GM12878 (cell line): ENCODE measurements around the gene ADA. TPM values are rescaled to one million over a fixed set of nuclear protein-coding genes. Genes with fewer than 3 reads are reported as not detected.
A peak's percentile ranks its signal among the peaks of the same experiment; 100 is the strongest.

Source experiments
- ATAC-seq: fragments of 200-7000 bp; cut with Tn5 transposase; 3 replicates; pipeline ENCODE4 v1.9.1; 2020; ENCODE audit warnings: mild to moderate bottlenecking, moderate library complexity
- BruUV-seq: library from RNA; stranded (reverse); fragments of 400-500 nt; replicated peaks from 2 replicates; lab custom pipeline; 2021; lab: Mats Ljungman, UMichigan
- CTCF ChIA-PET: fragments of 300-600 bp; sonication (Branson Sonifier 250); formaldehyde crosslinking; extraction: SDS; loops from one replicate; lab custom pipeline; 2021; ENCODE audit warnings: inconsistent platforms; lab: Yijun Ruan, JAX
- POLR2A ChIA-PET: fragments of 350-600 bp; formaldehyde crosslinking; extraction: SDS; loops from one replicate; lab custom pipeline; 2021; ENCODE audit warnings: inconsistent platforms; lab: Charles Lee
- RAD21 ChIA-PET: fragments of 300-600 bp; sonication (Branson Sonifier 250); formaldehyde crosslinking; loops from one replicate; lab custom pipeline; 2023; ENCODE audit warnings: antibody characterized with exemption; ENCODE audit not compliant: unreplicated experiment; lab: Charles Lee
- SMC1A ChIA-PET: fragments of 300-600 bp; sonication (Branson Sonifier 250); formaldehyde crosslinking; loops from one replicate; lab custom pipeline; 2023; ENCODE audit not compliant: unreplicated experiment, uncharacterized antibody; lab: Charles Lee
- DNase-seq: peaks from one replicate; pipeline ENCODE4 v3.0.0-alpha.2; 2011; ENCODE audit warnings: low read depth, low spot score
- FAIRE-seq: peaks from 3 replicates; lab custom pipeline; 2011; peaks lifted over from hg19 to GRCh38; lab: Jason Lieb, UNC
- H2AFZ ChIP-seq: 2 replicates; pipeline ENCODE4 v1.6.0; 2011; ENCODE audit warnings: low read depth, low read length, control low read depth; ENCODE audit not compliant: control insufficient read depth
- H3K27ac ChIP-seq: 2 replicates; pipeline ENCODE4 v1.5.1; 2011; ENCODE audit warnings: control low read depth; ENCODE audit not compliant: control insufficient read depth, insufficient read depth
- H3K27me3 ChIP-seq, 2 experiments: replicated peaks in 1 of 2; 2 replicates each; pipeline versions ENCODE4 v1.6.0 to v1.6.1; 2011; ENCODE audit warnings: low read length in 1 of 2; ENCODE audit not compliant: control insufficient read depth in 2 of 2, insufficient read depth in 2 of 2
- H3K36me3 ChIP-seq, 2 experiments: 2 replicates each; pipeline ENCODE4 v1.5.1; 2011; ENCODE audit warnings: low read length in 1 of 2; ENCODE audit not compliant: control insufficient read depth in 2 of 2, insufficient read depth in 2 of 2
- H3K4me1 ChIP-seq: 2 replicates; pipeline ENCODE4 v1.6.1; 2011; ENCODE audit warnings: mild to moderate bottlenecking, low read length, moderate library complexity, mixed read lengths; ENCODE audit not compliant: control insufficient read depth, insufficient read depth
- H3K4me2 ChIP-seq: 2 replicates; pipeline ENCODE4 v1.6.0; 2011; ENCODE audit warnings: control low read depth; ENCODE audit not compliant: control insufficient read depth, insufficient read depth
- H3K4me3 ChIP-seq: fragments of 200-600 bp; sonication (generic); 2 replicates; pipeline ENCODE4 v1.5.1; 2016
- H3K79me2 ChIP-seq: 2 replicates; pipeline ENCODE4 v1.6.0; 2011; ENCODE audit warnings: low read length; ENCODE audit not compliant: control insufficient read depth, insufficient read depth
- H3K9ac ChIP-seq: 2 replicates; pipeline ENCODE4 v1.8.0; 2011; ENCODE audit warnings: low read length, control low read depth, mixed read lengths; ENCODE audit not compliant: control insufficient read depth, insufficient read depth
- H3K9me3 ChIP-seq: replicated peaks from 3 replicates; pipeline ENCODE4 v1.5.1; 2011; ENCODE audit warnings: mild to moderate bottlenecking, low read length; ENCODE audit not compliant: control insufficient read depth, insufficient read depth
- H4K20me1 ChIP-seq: 2 replicates; pipeline ENCODE4 v1.6.0; 2011; ENCODE audit not compliant: control insufficient read depth, insufficient read depth
- CTCF ChIP-seq, 3 experiments: IDR thresholded peaks in 2 of 3; conservative IDR thresholded peaks in 1 of 3; 2 replicates each; pipeline ENCODE4 v1.5.1; 2011; ENCODE audit warnings: low read depth in 3 of 3, low read length in 3 of 3, mild to moderate bottlenecking in 3 of 3, control low read depth in 2 of 3, moderate library complexity in 2 of 3, inconsistent platforms in 1 of 3, mixed read lengths in 1 of 3; ENCODE audit not compliant: control insufficient read depth in 2 of 3, insufficient read depth in 1 of 3; ENCODE audit errors: extremely low read depth in 1 of 3
- RB1 ChIP-seq: fragments of 450-650 bp; formaldehyde crosslinking; IDR thresholded peaks from 2 replicates; pipeline ENCODE4 v1.6.1; 2017; ENCODE audit warnings: mild to moderate bottlenecking, borderline replicate concordance
- WGBS: methylation state at CpG from one replicate; pipeline ENCODE4 v1.1.6; 2016; ENCODE audit warnings: low lambda C conversion rate; ENCODE audit not compliant: insufficient replicate concordance, insufficient coverage; ENCODE audit errors: missing lambda C conversion rate; 5-methylcytosine and 5-hydroxymethylcytosine counted together
- in situ Hi-C: fragments of 300-500 bp; cut with MboI; formaldehyde crosslinking; loops from 9 replicates; pipeline ENCODE4 v1.14.3; 2018; ENCODE audit warnings: mixed read lengths
- intact Hi-C: fragments of 100-400 bp; cut with micrococcal nuclease; formaldehyde crosslinking; loops from one replicate; pipeline ENCODE4 v1.14.2; 2022; ENCODE audit not compliant: unreplicated experiment
- polyA plus RNA-seq, 11 experiments: library from polyadenylated mRNA; depleted of rRNA in 4 of 11; unstranded in 6 of 11; stranded (reverse) in 5 of 11; fragments of >200 nt; fragmentation: Nextera tagmentation in 4 of 11; fragmentation: Illumina TruSeq in 1 of 11; extraction: Ambion mirVana in 4 of 11; extraction: Trizol in 1 of 11; gene quantifications; 1 replicate in 1 of 11; 2 replicates in 10 of 11; pipeline versions ENCODE4 v1.2.1 to v1.2.3, GENCODE V29; 2011 to 2016; ENCODE audit warnings: inconsistent platforms in 2 of 11, missing spikeins in 2 of 11, low read depth in 1 of 11
- total RNA-seq, 4 experiments: library from RNA; depleted of rRNA in 3 of 4; stranded (reverse); fragments of >200 nt in 3 of 4; fragmentation: Illumina TruSeq in 1 of 4; extraction: Trizol in 1 of 4; gene quantifications; 2 replicates each; pipeline versions ENCODE4 v1.2.1 to v1.2.3, GENCODE V29; 2013 to 2021

The ADA gene
- total and polyA plus RNA-seq, 10 of the 15 experiments (the other 5 are each of a cell fraction or from before 2014, with no cell fraction given): 40.9 to 217 (median 90.8) TPM

- H3K79me2 ChIP-seq: no peaks in the 10 kb centered on the region
- 0 out of 6 replicates have a peak, but pooled peaks of 2 of the 3 experiments have one; percentile 1 to 12 for TF ChIP-seq CTCF (IDR thresholded peaks at IDR 0.05 in 2 of 3, conservative IDR thresholded peaks at IDR 0.05 in 1 of 3; ENCODE audit: control insufficient read depth in 2 of 3, extremely low read depth in 1 of 3, insufficient read depth in 1 of 3, low read depth in 3 of 3, low read length in 3 of 3)
- TF ChIP-seq RB1: no peak
- H3K4me3 ChIP-seq: no peak overlapping the region
- POLR2A ChIA-PET: interaction anchor here (0.6 to 1.7 kb wide), 3 partner anchors 9 to 42 kb away, joined by 3 to 5 read pairs (median 4); no protein-coding TSS in a partner anchor
- DNase-seq (no peak), ATAC-seq (no peak), FAIRE-seq (no peak)
- H3K4me1 ChIP-seq: peaks cover 9% of the 10 kb centered on the region
- CTCF ChIA-PET: interaction anchor here (0.5 to 10.5 kb wide), 12 partner anchors 9 to 220 kb away, joined by 3 to 141 read pairs (median 5); no protein-coding TSS in a partner anchor
- intact Hi-C loops: no loop called here
- no peaks in the 10 kb centered on the region for H4K20me1 ChIP-seq
- H3K9me3 ChIP-seq: no peaks in the 10 kb centered on the region
- no peak overlapping the region for H3K9ac ChIP-seq
- no TSS peak for BruUV-seq
- no peak overlapping the region for H3K27ac ChIP-seq
- H3K4me2 ChIP-seq: no peak overlapping the region
- WGBS: 78% methylated on average over 8 of the region's 8 CpGs
- SMC1A ChIA-PET: interaction anchor here (0.8 to 9.7 kb wide), 13 partner anchors 9 to 127 kb away, joined by 3 to 144 read pairs (median 4); partner anchors contain the start of gene PKIG
- in situ Hi-C loops: loop anchor here (10.0 kb wide), 1 partner anchor 389 kb away; the partner anchor contains the start of gene OSER1
- H2AFZ ChIP-seq: no peak overlapping the region
- H3K36me3 ChIP-seq: no peaks in the 10 kb centered on the region
- H3K27me3 ChIP-seq: no peaks in the 10 kb centered on the region
- RAD21 ChIA-PET: interaction anchor here (0.6 to 4.0 kb wide), 6 partner anchors 17 to 639 kb away, joined by 3 to 28 read pairs (median 6); no protein-coding TSS in a partner anchor
Measured at GRCh38 chr20:44603327-44603726, 48.2 kb downstream of the ADA start.
